OCI-LY1 (cell line): ENCODE measurements around the gene C2.

Experiments
- EZH2 ChIP-seq: fragments of 200-600 bp; sonication (generic), shearing (Covaris generic); IDR thresholded peaks from 2 replicates; pipeline ENCODE4 v1.8.0; 2017; ENCODE audit warnings: borderline replicate concordance, mixed run types, mild to moderate bottlenecking, antibody characterized with exemption, low read length, moderate library complexity, mixed read lengths
- TF ChIP-seq, protein P1 (sequence below): fragments of 200-600 bp; sonication (generic), shearing (Covaris generic); IDR thresholded peaks from 2 replicates; pipeline ENCODE4 v1.5.1; 2017; ENCODE audit warnings: mild to moderate bottlenecking, antibody characterized with exemption, low read length, moderate library complexity, mixed read lengths

DNA sequence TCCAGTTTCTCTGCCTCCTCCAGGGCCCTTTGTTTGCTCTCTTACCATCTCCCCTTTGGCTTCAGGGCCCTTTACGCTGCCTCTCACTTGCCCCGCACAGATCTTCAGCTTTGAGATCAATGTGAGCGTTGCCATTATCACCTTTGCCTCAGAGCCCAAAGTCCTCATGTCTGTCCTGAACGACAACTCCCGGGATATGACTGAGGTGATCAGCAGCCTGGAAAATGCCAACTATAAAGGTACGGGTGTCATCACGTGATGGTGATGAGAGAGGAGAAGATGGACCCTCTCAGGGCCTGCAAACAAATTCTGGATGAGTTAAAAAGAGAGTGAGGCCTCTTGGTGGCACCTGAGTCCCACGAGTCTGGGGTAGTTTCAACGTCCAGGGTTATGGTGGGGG lies 8.3 kb downstream of the C2 start:
- TF ChIP-seq, protein P1, sequence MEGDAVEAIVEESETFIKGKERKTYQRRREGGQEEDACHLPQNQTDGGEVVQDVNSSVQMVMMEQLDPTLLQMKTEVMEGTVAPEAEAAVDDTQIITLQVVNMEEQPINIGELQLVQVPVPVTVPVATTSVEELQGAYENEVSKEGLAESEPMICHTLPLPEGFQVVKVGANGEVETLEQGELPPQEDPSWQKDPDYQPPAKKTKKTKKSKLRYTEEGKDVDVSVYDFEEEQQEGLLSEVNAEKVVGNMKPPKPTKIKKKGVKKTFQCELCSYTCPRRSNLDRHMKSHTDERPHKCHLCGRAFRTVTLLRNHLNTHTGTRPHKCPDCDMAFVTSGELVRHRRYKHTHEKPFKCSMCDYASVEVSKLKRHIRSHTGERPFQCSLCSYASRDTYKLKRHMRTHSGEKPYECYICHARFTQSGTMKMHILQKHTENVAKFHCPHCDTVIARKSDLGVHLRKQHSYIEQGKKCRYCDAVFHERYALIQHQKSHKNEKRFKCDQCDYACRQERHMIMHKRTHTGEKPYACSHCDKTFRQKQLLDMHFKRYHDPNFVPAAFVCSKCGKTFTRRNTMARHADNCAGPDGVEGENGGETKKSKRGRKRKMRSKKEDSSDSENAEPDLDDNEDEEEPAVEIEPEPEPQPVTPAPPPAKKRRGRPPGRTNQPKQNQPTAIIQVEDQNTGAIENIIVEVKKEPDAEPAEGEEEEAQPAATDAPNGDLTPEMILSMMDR = no peak
- TF ChIP-seq EZH2 = no peak
